ENCODE measurements around the gene HIC2.

The HIC2 gene

GRCh38 chr22:21444701-21445436 is 27.7 kb downstream of the HIC2 start:
- TF ChIP-seq CTCF (IDR thresholded peaks at IDR 0.05; ENCODE audit: control extremely low read depth, extremely low read depth, low read depth, missing control alignments), result no peak
- DNase-seq (ENCODE audit: extremely low spot score), result no peak
- POLR2A ChIA-PET, result no interaction called here
- CTCF ChIA-PET, result interaction anchor here (1.5 kb wide), 1 partner anchor 202 kb away, joined by 4 read pairs; no protein-coding TSS in a partner anchor

GRCh38 chr22:21445437-21446127 is 28.4 kb downstream of the HIC2 start:
- POLR2A ChIA-PET, result interaction anchor here (0.5 kb wide), 1 partner anchor 142 kb away, joined by 8 read pairs; no protein-coding TSS in a partner anchor
- no peak for TF ChIP-seq CTCF (IDR thresholded peaks at IDR 0.05; ENCODE audit: control extremely low read depth, extremely low read depth, low read depth, missing control alignments)
- CTCF ChIA-PET, result no interaction called here
- no peak for DNase-seq (ENCODE audit: extremely low spot score)

GRCh38 chr22:21446128-21446826 is 29.1 kb downstream of the HIC2 start:
- DNase-seq (ENCODE audit: extremely low spot score), result no peak
- CTCF ChIA-PET, result interaction anchor here (0.7 kb wide), 1 partner anchor 200 kb away, joined by 3 read pairs; no protein-coding TSS in a partner anchor
- POLR2A ChIA-PET, result interaction anchor here (0.5 kb wide), 1 partner anchor 142 kb away, joined by 8 read pairs; no protein-coding TSS in a partner anchor

GRCh38 chr22:21446827-21447690 is 29.9 kb downstream of the HIC2 start:
- CTCF ChIA-PET, result interaction anchor here (0.7 to 1.5 kb wide), 2 partner anchors 9 to 200 kb away, joined by 3 read pairs; no protein-coding TSS in a partner anchor
- no peak for TF ChIP-seq CTCF (IDR thresholded peaks at IDR 0.05; ENCODE audit: control extremely low read depth, extremely low read depth, low read depth, missing control alignments)
- no peak for DNase-seq (ENCODE audit: extremely low spot score)
- POLR2A ChIA-PET, result no interaction called here

More at GRCh38 chr22:21446128-21446826, 29.1 kb downstream of the HIC2 start:
- TF ChIP-seq CTCF (IDR thresholded peaks at IDR 0.05; ENCODE audit: control extremely low read depth, extremely low read depth, low read depth, missing control alignments), result no peak

- ChIA-PET POLR2A (no interaction called here), CTCF (interaction anchor here (1.5 kb wide), 1 partner anchor 9 kb away, joined by 3 read pairs; no protein-coding TSS in a partner anchor)
- DNase-seq (ENCODE audit: extremely low spot score), result no peak
- TF ChIP-seq CTCF (IDR thresholded peaks at IDR 0.05; ENCODE audit: control extremely low read depth, extremely low read depth, low read depth, missing control alignments), result no peak
Measured at GRCh38 chr22:21447694-21448402, 30.7 kb downstream of the HIC2 start.
